ENCODE data around the gene TFE3. TPM values are rescaled to one million over a fixed set of nuclear protein-coding genes. Genes with fewer than 3 reads are reported as not detected.

The TFE3 gene
- total and polyA plus RNA-seq, 2 donors, result 9.1 to 27.1 TPM

GRCh38 chrX:49072712-49073095, 29.5 kb upstream of the TFE3 start:
- peaks cover 0 to 10% of the 10 kb centered on the region in 2 donors for H3K9me3 ChIP-seq (ENCODE audit: control insufficient read depth in 2 of 2, insufficient read depth in 1 of 2, low read length in 1 of 2)
- H3K4me1 ChIP-seq (ENCODE audit: control insufficient read depth in 2 of 2, insufficient read depth in 2 of 2, low read length in 2 of 2), result peaks cover 4 to 16% of the 10 kb centered on the region in 2 donors
- 85% methylated on average over 10 of the region's 10 CpGs for WGBS
- no peak for DNase-seq (ENCODE audit: low read depth in 6 of 9, low spot score in 9 of 9)
- H3K36me3 ChIP-seq (ENCODE audit: control insufficient read depth in 2 of 2, insufficient read depth in 2 of 2, low read length in 1 of 2), result peaks cover 9 to 16% of the 10 kb centered on the region in 2 donors
- no peak overlapping the region for H3K27ac ChIP-seq (ENCODE audit: low read depth in 1 of 2, low read length in 1 of 2)
- peaks cover 0 to 3% of the 10 kb centered on the region in 2 donors for H3K27me3 ChIP-seq (ENCODE audit: control insufficient read depth in 2 of 2, insufficient read depth in 1 of 2, low read length in 1 of 2)
- H3K4me3 ChIP-seq (ENCODE audit: low read length in 2 of 2), result peak overlapping the region; percentile 55 to 68

GRCh38 chrX:49071877-49072711, 28.9 kb upstream of the TFE3 start:
- H3K36me3 ChIP-seq (ENCODE audit: control insufficient read depth in 2 of 2, insufficient read depth in 2 of 2, low read length in 1 of 2), result peaks cover 5 to 10% of the 10 kb centered on the region in 2 donors
- 84% methylated on average over 63 of the region's 63 CpGs for WGBS
- peaks cover 0 to 10% of the 10 kb centered on the region in 2 donors for H3K9me3 ChIP-seq (ENCODE audit: control insufficient read depth in 2 of 2, insufficient read depth in 1 of 2, low read length in 1 of 2)
- peaks cover 0 to 3% of the 10 kb centered on the region in 2 donors for H3K27me3 ChIP-seq (ENCODE audit: control insufficient read depth in 2 of 2, insufficient read depth in 1 of 2, low read length in 1 of 2)
- DNase-seq (ENCODE audit: low read depth in 6 of 9, low spot score in 9 of 9), result no peak
- H3K27ac ChIP-seq (ENCODE audit: low read depth in 1 of 2, low read length in 1 of 2), result no peak overlapping the region
- peaks cover 4 to 16% of the 10 kb centered on the region in 2 donors for H3K4me1 ChIP-seq (ENCODE audit: control insufficient read depth in 2 of 2, insufficient read depth in 2 of 2, low read length in 2 of 2)
- no peak overlapping the region for H3K4me3 ChIP-seq (ENCODE audit: low read length in 2 of 2)

GRCh38 chrX:49070988-49071387, 27.8 kb upstream of the TFE3 start:
- WGBS, result 99% methylated on average over 4 of the region's 4 CpGs
- DNase-seq (ENCODE audit: low read depth in 6 of 9, low spot score in 9 of 9), result no peak
- Histone ChIP-seq H3K4me1 (ENCODE audit: control insufficient read depth in 2 of 2, insufficient read depth in 2 of 2, low read length in 2 of 2) (peaks cover 4 to 16% of the 10 kb centered on the region in 2 donors), H3K36me3 (ENCODE audit: control insufficient read depth in 2 of 2, insufficient read depth in 2 of 2, low read length in 1 of 2) (peaks cover 5 to 14% of the 10 kb centered on the region in 2 donors), H3K4me3 (ENCODE audit: low read length in 2 of 2) (no peak overlapping the region), H3K27me3 (ENCODE audit: control insufficient read depth in 2 of 2, insufficient read depth in 1 of 2, low read length in 1 of 2) (peaks cover 0 to 3% of the 10 kb centered on the region in 2 donors), H3K9me3 (ENCODE audit: control insufficient read depth in 2 of 2, insufficient read depth in 1 of 2, low read length in 1 of 2) (peaks cover 0 to 10% of the 10 kb centered on the region in 2 donors), H3K27ac (ENCODE audit: low read depth in 1 of 2, low read length in 1 of 2) (no peak overlapping the region)

- H3K9me3 ChIP-seq (ENCODE audit: control insufficient read depth in 2 of 2, insufficient read depth in 1 of 2, low read length in 1 of 2), result peaks cover 0 to 6% of the 10 kb centered on the region in 2 donors
- no peak overlapping the region for H3K27ac ChIP-seq (ENCODE audit: low read depth in 1 of 2, low read length in 1 of 2)
- 97% methylated on average over 11 of the region's 11 CpGs for WGBS
- no peak for DNase-seq (ENCODE audit: low read depth in 6 of 9, low spot score in 9 of 9)
- H3K4me1 ChIP-seq (ENCODE audit: control insufficient read depth in 2 of 2, insufficient read depth in 2 of 2, low read length in 2 of 2), result peaks cover 4 to 11% of the 10 kb centered on the region in 2 donors
- peaks cover 0 to 3% of the 10 kb centered on the region in 2 donors for H3K27me3 ChIP-seq (ENCODE audit: control insufficient read depth in 2 of 2, insufficient read depth in 1 of 2, low read length in 1 of 2)
- H3K36me3 ChIP-seq (ENCODE audit: control insufficient read depth in 2 of 2, insufficient read depth in 2 of 2, low read length in 1 of 2), result peaks cover 0 to 19% of the 10 kb centered on the region in 2 donors
- H3K4me3 ChIP-seq (ENCODE audit: low read length in 2 of 2), result no peak overlapping the region
These were observed 25.9 kb upstream of the TFE3 start for GRCh38 chrX:49069038-49069437.

- DNase-seq (ENCODE audit: low read depth in 6 of 9, low spot score in 9 of 9), result no peak
- peaks cover 0 to 1% of the 10 kb centered on the region in 2 donors for H3K27me3 ChIP-seq (ENCODE audit: control insufficient read depth in 2 of 2, insufficient read depth in 1 of 2, low read length in 1 of 2)
- WGBS, result 97% methylated on average over 39 of the region's 41 CpGs
- peaks cover 0 to under 1% of the 10 kb centered on the region in 2 donors for H3K4me1 ChIP-seq (ENCODE audit: control insufficient read depth in 2 of 2, insufficient read depth in 2 of 2, low read length in 2 of 2)
- no peaks in the 10 kb centered on the region for H3K9me3 ChIP-seq (ENCODE audit: control insufficient read depth in 2 of 2, insufficient read depth in 1 of 2, low read length in 1 of 2)
- H3K36me3 ChIP-seq (ENCODE audit: control insufficient read depth in 2 of 2, insufficient read depth in 2 of 2, low read length in 1 of 2), result peaks cover 4 to 24% of the 10 kb centered on the region in 2 donors
- no peak overlapping the region for H3K27ac ChIP-seq (ENCODE audit: low read depth in 1 of 2, low read length in 1 of 2)
- no peak overlapping the region for H3K4me3 ChIP-seq (ENCODE audit: low read length in 2 of 2)
These were observed 24.3 kb upstream of the TFE3 start for GRCh38 chrX:49067285-49068120.

GRCh38 chrX:49066690-49067089, 23.5 kb upstream of the TFE3 start:
- Histone ChIP-seq H3K27me3 (ENCODE audit: control insufficient read depth in 2 of 2, insufficient read depth in 1 of 2, low read length in 1 of 2) (no peaks in the 10 kb centered on the region), H3K4me3 (ENCODE audit: low read length in 2 of 2) (no peak overlapping the region), H3K27ac (ENCODE audit: low read depth in 1 of 2, low read length in 1 of 2) (no peak overlapping the region), H3K9me3 (ENCODE audit: control insufficient read depth in 2 of 2, insufficient read depth in 1 of 2, low read length in 1 of 2) (no peaks in the 10 kb centered on the region), H3K4me1 (ENCODE audit: control insufficient read depth in 2 of 2, insufficient read depth in 2 of 2, low read length in 2 of 2) (no peaks in the 10 kb centered on the region), H3K36me3 (ENCODE audit: control insufficient read depth in 2 of 2, insufficient read depth in 2 of 2, low read length in 1 of 2) (peaks cover 4 to 27% of the 10 kb centered on the region in 2 donors)
- WGBS, result 86% methylated on average over 9 of the region's 9 CpGs
- no peak for DNase-seq (ENCODE audit: low read depth in 6 of 9, low spot score in 9 of 9)

GRCh38 chrX:49066278-49066677, 23.1 kb upstream of the TFE3 start:
- WGBS, result 95% methylated on average over 2 of the region's 2 CpGs
- H3K36me3 ChIP-seq (ENCODE audit: control insufficient read depth in 2 of 2, insufficient read depth in 2 of 2, low read length in 1 of 2), result peaks cover 4 to 27% of the 10 kb centered on the region in 2 donors

GRCh38 chrX:49064735-49065134, 21.6 kb upstream of the TFE3 start:
- no peaks in the 10 kb centered on the region for H3K27me3 ChIP-seq (ENCODE audit: control insufficient read depth in 2 of 2, insufficient read depth in 1 of 2, low read length in 1 of 2)
- no peaks in the 10 kb centered on the region for H3K9me3 ChIP-seq (ENCODE audit: control insufficient read depth in 2 of 2, insufficient read depth in 1 of 2, low read length in 1 of 2)
- H3K4me3 ChIP-seq (ENCODE audit: low read length in 2 of 2), result no peak overlapping the region
- DNase-seq (ENCODE audit: low read depth in 6 of 9, low spot score in 9 of 9), result no peak
- peaks cover 4 to 27% of the 10 kb centered on the region in 2 donors for H3K36me3 ChIP-seq (ENCODE audit: control insufficient read depth in 2 of 2, insufficient read depth in 2 of 2, low read length in 1 of 2)
- 96% methylated on average over 8 of the region's 8 CpGs for WGBS
- no peak overlapping the region for H3K27ac ChIP-seq (ENCODE audit: low read depth in 1 of 2, low read length in 1 of 2)
- H3K4me1 ChIP-seq (ENCODE audit: control insufficient read depth in 2 of 2, insufficient read depth in 2 of 2, low read length in 2 of 2), result no peaks in the 10 kb centered on the region

More at GRCh38 chrX:49066278-49066677, 23.1 kb upstream of the TFE3 start:
- Histone ChIP-seq H3K27me3 (ENCODE audit: control insufficient read depth in 2 of 2, insufficient read depth in 1 of 2, low read length in 1 of 2) (no peaks in the 10 kb centered on the region), H3K27ac (ENCODE audit: low read depth in 1 of 2, low read length in 1 of 2) (no peak overlapping the region), H3K4me1 (ENCODE audit: control insufficient read depth in 2 of 2, insufficient read depth in 2 of 2, low read length in 2 of 2) (no peaks in the 10 kb centered on the region), H3K4me3 (ENCODE audit: low read length in 2 of 2) (no peak overlapping the region), H3K9me3 (ENCODE audit: control insufficient read depth in 2 of 2, insufficient read depth in 1 of 2, low read length in 1 of 2) (no peaks in the 10 kb centered on the region)
- no peak for DNase-seq (ENCODE audit: low read depth in 6 of 9, low spot score in 9 of 9)

GRCh38 chrX:49064303-49064702, 21.1 kb upstream of the TFE3 start:
- Histone ChIP-seq H3K27me3 (ENCODE audit: control insufficient read depth in 2 of 2, insufficient read depth in 1 of 2, low read length in 1 of 2) (no peaks in the 10 kb centered on the region), H3K27ac (ENCODE audit: low read depth in 1 of 2, low read length in 1 of 2) (no peak overlapping the region), H3K4me1 (ENCODE audit: control insufficient read depth in 2 of 2, insufficient read depth in 2 of 2, low read length in 2 of 2) (no peaks in the 10 kb centered on the region), H3K4me3 (ENCODE audit: low read length in 2 of 2) (no peak overlapping the region), H3K36me3 (ENCODE audit: control insufficient read depth in 2 of 2, insufficient read depth in 2 of 2, low read length in 1 of 2) (peaks cover 4 to 27% of the 10 kb centered on the region in 2 donors), H3K9me3 (ENCODE audit: control insufficient read depth in 2 of 2, insufficient read depth in 1 of 2, low read length in 1 of 2) (no peaks in the 10 kb centered on the region)
- no peak for DNase-seq (ENCODE audit: low read depth in 6 of 9, low spot score in 9 of 9)
- WGBS, result 98% methylated on average over 20 of the region's 20 CpGs

All from thymus (tissue), 11 donors.